ENCODE measurements around the gene ANKRD44.

DNA sequence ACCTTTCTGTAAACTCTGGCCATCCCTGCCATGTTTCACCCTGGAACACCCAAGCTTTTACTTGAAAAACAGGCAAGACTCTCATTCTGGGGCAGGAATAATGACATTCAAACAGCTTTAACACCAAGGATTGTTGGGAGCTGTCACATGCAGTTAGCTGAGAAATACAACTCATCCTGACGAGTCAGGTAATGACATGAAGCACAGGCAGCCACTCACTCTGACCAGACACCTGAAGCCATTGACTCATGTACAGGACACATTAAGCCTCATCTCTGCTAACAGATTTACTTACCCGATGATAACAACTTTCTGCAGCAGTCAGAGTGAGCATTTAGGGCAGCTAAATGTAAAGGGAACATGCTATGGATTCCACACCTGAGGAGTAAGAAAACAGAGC, 220.9 kb downstream of the ANKRD44 start:
- no peak for TF ChIP-seq GATA3 (IDR thresholded peaks at IDR 0.05; ENCODE audit: low read depth, low read length)
- no peak for TF ChIP-seq GATA2 (IDR thresholded peaks at IDR 0.05; ENCODE audit: low read depth, low read length)
